ENCODE data around the gene SLC39A13.

The SLC39A13 gene

DNA sequence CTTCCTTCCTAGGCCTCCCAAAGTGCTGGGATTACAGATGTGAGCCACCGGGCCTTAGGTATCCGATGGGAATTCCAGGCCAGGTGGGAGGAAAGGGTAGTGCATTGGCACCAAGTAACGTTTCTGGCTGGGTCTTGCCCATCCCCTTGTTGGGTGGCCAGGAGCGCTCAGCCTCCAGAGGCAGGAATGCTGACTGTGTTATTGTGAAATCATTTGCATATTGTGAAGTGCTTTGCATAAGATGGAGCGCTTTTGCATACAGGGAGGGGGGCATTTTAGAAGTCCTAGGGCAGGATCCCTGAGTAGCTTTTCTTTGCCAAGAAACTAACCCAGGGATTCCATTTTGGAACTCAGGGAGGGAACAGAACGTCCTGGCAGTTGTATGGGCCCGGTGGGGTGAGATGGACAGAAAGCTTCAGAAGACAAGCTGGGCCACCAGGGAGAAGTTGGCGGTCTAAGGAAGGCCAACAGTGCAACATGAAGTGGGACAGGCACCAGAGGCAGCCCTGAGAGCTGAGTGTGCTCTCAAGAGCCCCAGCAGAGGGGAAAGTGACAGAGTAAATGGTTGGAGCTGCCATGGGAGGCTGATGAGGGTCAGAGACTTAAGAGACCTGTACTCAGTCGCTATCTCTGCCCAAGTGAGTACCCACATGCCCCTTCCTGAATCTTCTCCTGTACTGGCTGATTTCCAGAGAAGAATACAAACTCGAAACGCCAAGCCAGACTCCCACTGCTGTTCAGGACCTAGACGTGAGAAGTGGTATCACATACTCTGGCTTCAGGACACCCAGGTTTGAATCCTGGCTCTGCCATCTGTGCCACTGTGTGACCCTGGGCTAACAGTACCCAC, 1.3 kb upstream of the SLC39A13 start:
- DNase-seq = no peak

DNA sequence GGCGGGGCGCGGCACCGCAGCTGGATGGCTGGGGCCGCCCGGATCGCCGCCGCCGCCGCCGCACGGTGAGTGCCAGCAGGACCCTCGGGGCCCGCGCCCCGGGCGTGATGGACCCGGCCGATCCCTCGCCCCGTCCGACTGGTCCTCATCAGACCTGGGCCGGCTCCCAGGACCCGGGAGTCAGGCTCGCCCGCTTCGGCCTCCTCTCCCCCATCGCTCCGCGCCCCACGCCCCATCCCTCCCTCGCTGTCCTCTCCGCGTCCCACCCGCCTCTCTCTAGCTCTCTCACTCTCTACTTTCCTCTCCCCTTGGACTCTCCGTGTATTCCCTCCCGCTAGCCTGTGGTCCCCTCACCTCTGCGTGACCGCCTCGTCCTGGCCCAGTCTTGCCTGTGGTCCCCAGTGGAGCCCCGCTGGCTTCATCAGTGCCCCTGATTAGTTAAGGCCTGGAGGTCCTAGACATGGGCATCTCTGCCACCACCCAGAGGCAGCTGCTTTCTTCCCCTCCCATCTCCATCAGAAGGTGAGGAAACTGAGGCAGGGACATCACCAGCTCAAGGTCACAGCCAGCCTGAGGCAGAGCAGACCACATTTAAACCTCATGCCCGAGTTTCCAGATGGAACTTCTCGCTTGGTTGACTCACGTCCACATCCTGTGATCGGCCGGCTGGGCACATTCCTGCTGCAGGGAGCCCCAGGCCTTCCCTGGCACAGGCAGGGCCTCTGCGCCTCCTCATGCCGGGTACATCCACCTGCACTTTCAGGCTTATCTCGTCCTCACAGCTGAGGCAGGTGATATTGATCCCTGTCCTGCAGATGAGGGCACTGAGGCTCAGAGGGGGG, 429 bp downstream of the SLC39A13 start:
- DNase-seq = peak; percentile 54 to 61

DNA sequence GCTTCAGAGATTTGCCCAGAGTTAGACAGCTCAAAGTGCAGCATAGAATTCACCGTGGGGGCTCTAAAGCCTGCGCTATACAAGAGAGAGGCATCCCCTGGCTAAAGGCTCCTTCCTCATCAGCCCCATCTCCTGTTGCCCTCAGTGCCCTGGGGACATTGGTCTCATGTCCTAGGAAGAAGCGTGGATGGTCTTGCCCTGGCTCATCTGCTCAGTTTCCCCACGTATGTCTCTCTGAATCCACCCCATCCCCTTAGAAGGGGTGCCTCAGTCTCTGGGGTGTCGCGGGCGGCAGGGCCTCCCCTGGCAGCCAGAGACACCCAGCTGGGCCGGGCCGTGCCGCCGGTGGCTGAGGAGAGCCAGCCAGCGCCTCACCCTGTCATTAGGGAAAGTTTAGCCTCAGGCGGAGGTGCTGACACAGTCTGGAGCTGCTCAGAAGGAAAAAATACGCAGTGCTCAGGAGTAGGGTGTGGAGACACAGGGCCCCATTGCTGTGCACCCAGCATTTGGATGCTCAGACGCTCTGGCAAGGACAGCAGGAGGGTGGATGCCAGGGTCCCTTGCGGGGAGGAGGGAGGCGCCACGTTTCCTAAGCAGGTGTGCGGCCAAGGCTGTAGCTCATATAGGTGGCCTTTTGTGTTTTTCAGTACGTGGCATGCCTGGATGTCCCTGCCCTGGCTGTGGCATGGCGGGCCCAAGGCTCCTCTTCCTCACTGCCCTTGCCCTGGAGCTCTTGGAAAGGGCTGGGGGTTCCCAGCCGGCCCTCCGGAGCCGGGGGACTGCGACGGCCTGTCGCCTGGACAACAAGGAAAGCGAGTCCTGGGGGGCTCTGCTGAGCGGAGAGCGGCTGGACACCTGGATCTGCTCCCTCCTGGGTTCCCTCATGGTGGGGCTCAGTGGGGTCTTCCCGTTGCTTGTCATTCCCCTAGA, 1.3 kb downstream of the SLC39A13 start:
- DNase-seq = no peak

DNA sequence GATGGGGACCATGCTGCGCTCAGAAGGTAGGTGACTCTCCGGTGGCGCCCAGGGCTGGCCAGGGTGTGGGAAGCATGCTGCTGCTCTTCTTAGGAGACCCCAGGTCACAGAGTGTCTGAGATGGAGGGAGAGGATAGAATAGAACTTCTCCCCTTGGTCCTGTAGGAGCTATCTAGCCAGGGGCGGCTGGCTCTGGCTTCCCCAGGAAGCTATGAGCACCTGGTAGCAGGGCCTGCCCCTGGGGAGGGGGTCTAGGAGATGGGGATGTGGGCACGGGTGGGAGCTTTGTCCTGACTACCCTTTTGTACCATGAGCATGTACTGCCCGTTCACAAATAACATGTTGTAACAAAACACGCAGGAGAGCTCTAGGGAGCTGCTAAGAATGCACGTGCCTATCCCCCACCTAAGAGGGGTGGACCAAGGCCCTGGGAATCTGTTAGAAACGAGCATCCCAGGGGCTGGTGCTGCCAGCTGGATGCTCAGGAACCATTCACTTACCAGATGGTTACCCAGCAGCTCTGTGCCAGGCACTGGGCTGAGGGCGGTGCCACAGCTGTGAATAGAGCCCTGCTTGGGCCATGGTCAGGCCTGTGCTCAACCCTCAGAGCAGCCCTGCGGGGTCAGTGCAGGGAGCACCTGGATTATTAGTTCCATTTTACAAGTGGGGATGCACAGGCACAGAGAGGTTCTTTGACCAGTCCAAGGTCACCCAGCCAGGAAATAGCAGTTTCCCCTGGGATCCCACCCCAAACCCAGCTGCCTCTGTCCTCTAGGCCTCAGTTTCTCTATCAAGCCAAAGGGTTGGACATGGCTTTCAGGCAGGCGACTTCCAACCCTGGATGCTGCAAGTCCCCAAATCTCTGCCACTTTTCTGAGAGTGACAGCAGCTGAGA, 2.2 kb downstream of the SLC39A13 start:
- DNase-seq = no peak

DNA sequence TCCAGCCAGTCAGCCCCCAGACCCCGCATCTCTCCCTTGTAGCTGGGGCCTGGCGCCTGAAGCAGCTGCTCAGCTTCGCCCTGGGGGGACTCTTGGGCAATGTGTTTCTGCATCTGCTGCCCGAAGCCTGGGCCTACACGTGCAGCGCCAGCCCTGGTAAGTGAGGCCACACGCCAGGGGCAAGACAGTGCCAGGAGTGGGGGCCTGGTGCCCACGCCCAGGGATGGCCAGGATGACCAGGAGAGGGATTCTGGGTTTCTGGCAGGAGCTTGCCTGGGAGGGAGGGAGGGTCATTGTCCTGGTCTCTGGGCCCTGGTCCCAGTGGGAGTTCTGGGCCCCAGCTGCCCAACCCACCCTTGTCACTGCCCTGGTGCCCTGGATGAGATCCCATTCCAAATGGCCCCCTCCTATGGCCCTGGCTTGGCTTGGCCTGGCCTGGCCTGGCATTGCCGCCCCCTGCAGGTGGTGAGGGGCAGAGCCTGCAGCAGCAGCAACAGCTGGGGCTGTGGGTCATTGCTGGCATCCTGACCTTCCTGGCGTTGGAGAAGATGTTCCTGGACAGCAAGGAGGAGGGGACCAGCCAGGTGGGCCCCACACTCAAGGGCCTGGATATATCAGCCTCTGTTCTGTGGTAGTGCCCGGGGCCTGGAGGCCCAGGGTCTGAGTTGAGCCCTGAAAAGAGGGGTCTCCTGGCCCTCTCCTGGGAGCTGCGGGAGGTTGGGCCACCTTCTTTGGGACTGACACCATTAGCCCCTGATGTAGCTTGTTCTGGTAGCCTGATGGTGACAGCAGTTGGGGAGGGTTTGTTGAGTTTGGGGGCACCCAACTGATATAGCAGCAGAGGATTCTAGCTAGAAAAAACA, 3.7 kb downstream of the SLC39A13 start:
- DNase-seq = peak in 1 of 2 experiments; percentile 32

DNA sequence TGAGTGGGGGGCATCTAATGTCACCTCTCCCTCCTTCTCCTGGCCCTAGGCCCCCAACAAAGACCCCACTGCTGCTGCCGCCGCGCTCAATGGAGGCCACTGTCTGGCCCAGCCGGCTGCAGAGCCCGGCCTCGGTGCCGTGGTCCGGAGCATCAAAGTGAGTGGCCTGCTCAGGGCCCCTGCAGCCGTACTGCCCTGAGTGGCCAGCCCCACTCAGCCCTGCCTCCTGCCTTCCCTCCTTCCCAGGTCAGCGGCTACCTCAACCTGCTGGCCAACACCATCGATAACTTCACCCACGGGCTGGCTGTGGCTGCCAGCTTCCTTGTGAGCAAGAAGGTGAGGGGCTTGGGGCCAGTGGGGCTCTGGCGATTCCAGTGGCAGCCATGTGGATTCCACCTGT, 5.0 kb downstream of the SLC39A13 start:
- no peak for DNase-seq

DNA sequence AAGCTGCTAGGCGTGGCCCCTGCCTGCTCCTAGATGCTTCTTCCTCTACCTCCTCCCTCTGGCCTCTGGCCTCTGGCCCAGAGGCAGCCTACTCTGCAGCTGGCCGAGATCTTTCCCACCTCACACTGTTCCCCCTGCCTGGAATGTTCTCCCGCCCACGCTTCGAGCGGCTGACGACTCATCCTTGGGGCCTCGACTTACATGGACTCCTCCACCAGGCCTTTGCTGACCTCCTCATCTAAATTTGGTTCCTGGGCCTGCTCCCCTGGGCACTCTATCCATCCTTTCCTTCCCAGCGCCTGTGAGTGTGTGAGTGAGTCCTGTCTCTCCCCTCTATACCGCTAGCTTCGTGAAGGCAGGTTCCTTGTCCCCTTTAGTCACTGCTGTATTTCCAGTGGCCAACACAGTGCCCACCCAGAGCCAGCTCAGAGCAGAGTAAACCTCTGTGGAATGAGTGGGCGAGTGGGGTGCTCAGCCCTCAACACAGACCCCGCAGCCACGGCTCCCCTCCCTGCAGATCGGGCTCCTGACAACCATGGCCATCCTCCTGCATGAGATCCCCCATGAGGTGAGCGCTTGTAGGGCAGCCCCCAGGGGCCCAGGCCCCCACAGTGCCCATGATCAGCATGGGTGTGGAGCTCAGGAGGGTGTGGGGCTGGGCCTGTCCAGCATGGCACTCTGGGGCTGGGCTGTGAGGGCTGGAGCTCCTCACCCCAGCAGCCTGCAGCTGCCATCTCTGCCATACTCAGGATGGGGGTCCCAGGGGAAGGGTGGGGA, 5.7 kb downstream of the SLC39A13 start:
- no peak for DNase-seq

DNA sequence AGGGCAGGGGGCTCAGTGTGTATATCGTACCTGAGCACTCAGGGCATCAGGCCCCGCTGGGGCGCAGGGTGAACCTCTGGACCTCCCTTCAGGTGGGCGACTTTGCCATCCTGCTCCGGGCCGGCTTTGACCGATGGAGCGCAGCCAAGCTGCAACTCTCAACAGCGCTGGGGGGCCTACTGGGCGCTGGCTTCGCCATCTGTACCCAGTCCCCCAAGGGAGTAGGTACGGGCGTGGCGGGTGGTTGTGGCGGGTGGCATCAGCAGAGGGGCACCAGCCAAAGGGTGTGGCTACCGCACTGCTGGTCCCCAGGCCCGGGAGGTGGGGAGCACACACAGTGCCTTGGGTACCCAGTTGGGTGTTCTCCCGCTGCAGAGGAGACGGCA, 6.3 kb downstream of the SLC39A13 start:
- no peak for DNase-seq

DNA sequence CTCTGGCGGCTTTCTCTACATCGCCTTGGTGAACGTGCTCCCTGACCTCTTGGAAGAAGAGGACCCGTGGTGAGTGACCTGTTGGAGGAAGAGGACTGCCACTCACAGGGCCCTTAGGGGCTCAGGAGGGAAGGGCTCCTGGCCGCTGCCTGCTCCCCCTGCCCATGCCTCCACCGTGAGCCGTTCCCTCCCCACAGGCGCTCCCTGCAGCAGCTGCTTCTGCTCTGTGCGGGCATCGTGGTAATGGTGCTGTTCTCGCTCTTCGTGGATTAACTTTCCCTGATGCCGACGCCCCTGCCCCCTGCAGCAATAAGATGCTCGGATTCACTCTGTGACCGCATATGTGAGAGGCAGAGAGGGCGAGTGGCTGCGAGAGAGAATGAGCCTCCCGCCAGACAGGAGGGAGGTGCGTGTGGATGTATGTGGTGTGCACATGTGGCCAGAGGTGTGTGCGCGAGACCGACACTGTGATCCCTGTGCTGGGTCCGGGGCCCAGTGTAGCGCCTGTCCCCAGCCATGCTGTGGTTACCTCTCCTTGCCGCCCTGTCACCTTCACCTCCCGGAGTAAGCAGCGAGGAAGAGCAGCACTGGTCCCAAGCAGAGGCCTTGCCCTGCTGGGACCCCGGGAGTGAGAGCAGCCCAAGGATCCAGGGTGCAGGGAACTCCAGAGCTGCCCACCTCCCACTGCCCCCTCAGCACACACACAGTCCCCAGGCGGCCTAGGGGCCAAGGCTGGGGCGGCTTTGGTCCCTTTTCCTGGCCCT, 6.9 kb downstream of the SLC39A13 start:
- DNase-seq = no peak

DNA sequence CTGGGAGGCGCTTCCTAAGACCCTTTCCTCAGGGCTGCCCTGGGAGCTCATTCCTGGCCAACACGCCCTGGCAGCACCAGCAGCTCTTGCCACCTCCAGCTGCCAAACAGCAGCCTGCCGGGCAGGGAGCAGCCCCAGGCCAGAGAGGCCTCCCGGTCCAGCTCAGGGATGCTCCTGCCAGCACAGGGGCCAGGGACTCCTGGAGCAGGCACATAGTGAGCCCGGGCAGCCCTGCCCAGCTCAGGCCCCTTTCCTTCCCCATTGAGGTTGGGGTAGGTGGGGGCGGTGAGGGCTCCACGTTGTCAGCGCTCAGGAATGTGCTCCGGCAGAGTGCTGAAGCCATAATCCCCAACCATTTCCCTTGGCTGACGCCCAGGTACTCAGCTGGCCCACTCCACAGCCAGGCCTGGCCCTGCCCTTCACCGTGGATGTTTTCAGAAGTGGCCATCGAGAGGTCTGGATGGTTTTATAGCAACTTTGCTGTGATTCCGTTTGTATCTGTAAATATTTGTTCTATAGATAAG, 7.6 kb downstream of the SLC39A13 start:
- peak; percentile 68 to 72 for DNase-seq

DNA sequence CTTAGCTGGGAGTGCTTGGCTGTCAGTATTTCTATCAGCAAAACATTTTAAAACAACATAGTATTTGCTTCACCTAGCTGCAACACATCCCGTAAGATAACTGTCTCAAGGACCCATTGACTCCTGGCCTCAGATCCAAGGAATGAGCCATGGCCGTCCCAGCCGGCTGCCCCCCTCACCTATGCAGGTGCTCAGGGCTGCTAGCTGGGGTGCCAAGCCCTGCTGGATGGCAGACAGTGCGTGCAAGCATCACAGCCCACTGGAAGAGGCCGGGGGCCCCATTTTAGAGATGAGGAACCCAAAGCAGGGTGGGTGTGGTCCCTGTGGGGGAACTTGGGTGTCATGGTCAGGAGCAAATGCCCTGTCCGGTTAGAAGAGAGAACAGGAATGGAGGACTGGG, 9.3 kb downstream of the SLC39A13 start:
- no peak for DNase-seq

DNA sequence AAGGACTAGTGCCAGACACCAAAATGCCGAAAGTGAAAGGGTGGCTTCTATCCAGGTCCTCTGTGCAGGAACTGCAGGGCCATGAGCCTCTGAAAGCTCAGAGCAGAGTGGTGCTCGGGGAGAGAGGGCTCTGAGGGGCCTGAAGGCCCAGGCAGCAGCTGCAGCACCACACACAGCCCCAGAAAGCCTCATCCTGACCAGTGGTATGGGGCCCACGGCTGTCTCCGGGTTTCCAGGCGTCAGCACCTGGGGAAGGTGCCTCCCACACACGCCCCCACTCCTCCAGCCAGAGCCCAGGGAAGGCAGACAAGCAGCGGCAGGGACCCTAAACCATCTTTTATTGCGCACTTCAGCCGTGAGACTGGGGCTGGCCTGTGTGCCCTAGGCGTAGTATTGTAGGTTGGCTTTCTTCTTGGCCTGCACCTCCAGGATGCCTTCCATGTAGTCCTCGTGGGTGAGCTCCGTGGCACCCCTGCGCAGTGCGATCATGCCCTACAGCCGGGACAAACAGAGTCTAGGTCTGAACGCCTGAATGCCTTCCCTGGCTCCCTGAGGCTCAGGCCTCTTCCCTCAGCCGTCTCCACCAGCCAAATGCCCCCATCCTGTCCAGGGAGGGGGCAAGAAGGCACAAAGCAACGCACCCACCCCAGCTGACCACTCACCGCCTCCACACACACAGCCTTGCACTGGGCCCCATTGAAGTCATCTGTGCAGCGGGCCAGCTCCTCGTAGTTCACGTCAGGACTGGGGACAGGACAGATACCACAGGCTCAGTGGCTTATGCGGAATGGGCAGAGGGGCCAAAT, 10.3 kb downstream of the SLC39A13 start:
- DNase-seq = no peak

DNA sequence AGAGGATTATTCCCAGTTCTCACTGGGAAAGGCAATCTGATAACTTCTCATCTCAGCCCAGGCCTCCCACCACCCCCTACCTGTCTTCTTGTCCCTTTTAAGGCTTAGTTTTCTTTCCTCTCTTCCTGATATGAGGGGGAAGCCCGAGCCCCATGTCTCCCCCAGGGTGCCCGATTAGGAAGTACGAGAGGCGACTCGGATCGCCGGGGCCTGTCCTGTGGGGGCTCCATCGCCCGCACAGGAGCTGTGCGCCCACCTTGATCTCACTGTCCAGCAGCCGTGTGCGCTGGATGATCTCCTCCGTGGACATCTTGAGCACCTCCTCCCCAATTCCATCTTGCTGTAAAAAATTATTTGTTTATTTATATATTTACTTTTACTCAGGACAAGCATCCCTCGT, 17.2 kb downstream of the SLC39A13 start:
- no peak for DNase-seq

DNA sequence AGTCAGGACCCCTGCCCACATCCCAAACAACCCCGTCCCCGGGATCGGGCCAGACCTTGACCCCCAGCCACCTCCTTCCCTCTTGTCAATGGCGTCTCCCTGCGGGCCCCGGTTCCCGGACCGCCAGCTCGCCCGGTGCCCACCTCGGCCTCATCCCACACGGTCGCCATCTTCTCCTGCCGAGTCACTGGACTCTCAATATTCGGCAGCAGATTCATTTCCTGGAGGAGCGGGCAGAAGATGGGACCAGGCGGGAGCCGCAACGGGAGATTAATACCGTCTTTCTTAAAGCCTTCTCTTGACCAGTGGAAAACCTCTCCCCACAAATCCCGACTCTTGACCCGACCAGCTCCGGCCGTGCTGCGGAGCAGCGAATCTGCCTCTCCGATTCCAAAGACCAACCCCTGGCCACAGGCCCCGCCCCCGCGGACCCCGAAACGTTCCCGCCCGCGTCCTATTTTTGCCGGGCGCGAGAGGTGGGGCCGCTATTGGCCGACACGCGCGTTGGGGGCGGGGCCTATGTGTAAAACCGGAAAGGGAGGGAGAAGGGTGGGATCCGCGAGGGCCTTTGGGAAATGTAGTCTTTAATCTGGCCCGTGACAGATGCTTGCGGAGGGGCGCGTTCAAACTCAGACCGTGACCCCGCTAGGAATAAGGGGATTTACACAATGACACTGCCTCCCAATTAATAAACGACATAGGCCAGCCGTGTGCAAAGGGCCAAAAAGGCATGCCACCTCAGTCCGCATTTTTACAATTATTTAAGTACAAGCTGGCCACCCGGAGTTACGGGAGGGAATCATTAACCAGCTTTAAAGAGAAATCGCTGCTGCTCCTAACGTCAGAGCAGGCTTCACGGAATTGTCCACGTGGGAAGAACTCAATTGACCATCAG, 17.9 kb downstream of the SLC39A13 start, which contains the start of gene PSMC3:
Gene PSMC3 (minus strand): TSS at position 378 of the 895 bp plus-strand sequence. CDS start 160 bp downstream, at position 218.
- peak; percentile 89 to 94 for DNase-seq

DNA sequence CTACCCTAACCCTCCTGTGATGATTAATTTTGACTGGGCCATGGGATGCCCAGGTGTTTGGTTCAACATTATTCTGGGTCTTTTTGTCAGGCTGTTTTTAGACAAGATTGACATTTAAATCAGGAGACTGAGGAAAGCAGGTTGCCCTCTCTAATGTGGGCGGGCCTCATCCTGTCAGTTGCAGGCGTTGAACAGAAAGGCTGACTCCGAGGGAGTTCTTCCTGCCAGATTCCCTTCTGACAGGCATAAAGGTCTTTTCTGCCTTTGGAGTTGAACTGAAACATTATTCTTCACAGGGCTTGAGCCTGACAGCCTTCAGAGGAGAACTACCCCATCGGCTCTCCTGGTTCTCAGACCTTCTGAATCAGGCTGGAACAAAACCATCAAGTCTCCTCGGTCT, 22.1 kb downstream of the SLC39A13 start:
- no peak for DNase-seq

DNA sequence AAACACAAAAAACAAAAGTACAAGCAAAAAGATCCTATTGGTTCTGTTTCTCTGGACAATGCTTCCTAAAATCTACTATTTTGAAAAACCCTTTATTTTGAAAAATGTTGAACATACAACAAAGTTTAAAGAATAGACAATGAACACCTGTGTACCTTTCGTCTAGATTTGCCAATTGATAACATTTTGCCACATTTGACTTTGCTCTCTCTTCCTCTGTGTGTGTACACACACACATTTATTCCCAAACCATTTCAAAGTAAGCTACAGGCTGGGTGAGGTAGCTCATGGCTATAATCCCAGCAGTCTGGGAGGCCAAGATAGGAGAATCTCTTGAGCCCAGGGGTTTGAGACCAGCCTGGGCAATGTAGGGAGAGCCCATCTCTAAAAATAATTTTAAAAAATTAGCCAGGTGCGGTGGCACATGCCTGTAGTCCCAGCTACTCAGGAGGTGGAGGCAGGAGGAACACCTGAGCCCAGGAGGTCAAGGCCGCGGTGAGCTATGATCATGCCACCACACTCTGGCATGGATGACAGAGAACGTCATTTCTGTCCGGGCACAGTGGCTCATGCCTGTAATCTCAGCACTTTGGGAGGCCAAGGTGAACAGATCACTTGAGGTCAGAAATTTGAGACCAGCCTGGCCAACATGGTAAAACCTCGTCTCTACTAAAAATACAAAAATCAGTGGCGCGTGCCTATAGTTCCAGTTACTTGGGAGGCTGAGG, 23.1 kb downstream of the SLC39A13 start:
- DNase-seq = no peak
